Forelimb muscle (tissue), 1 donor: ENCODE measurements around the gene CLPTM1L. TPM values are rescaled to one million over a fixed set of nuclear protein-coding genes. Genes with fewer than 3 reads are reported as not detected.
"Not testable (repeated sequence)": the region's sequence is repeated elsewhere in the genome, so short reads cannot be mapped to it uniquely, and the experiment has no call there.

Source experiments
- DNase-seq: peaks from one replicate; pipeline ENCODE4 v3.0.0-alpha.2; 2013; ENCODE audit warnings: low read depth
- polyA plus RNA-seq: library from polyadenylated mRNA; unstranded; fragments of 120-200 nt; gene quantifications from one replicate; pipeline ENCODE4 v1.2.1, GENCODE V29; 2013; ENCODE audit not compliant: insufficient read length

Gene CLPTM1L
- polyA plus RNA-seq, 1 donor: 45.5 TPM

- no peak for DNase-seq
Measured at GRCh38 chr5:1362242-1363015, 17.5 kb upstream of the CLPTM1L start.

- no peak for DNase-seq
Measured at GRCh38 chr5:1360861-1361260, 16.0 kb upstream of the CLPTM1L start.

- not testable (repeated sequence) for DNase-seq
Measured at GRCh38 chr5:1360367-1360766, 15.5 kb upstream of the CLPTM1L start.

- DNase-seq: no peak
Measured at GRCh38 chr5:1359713-1360112, 14.8 kb upstream of the CLPTM1L start.

- DNase-seq: no peak
Measured at GRCh38 chr5:1359031-1359645, 14.2 kb upstream of the CLPTM1L start.

GRCh38 chr5:1358726-1359025 lies 13.8 kb upstream of the CLPTM1L start:
- no peak for DNase-seq

GRCh38 chr5:1357946-1358725 lies 13.2 kb upstream of the CLPTM1L start:
- DNase-seq: no peak

- DNase-seq: no peak
Measured at GRCh38 chr5:1356873-1357787, 12.2 kb upstream of the CLPTM1L start.

GRCh38 chr5:1354576-1354975 lies 9.7 kb upstream of the CLPTM1L start:
- DNase-seq: no peak

- DNase-seq: no peak
Measured at GRCh38 chr5:1352231-1353219, 7.6 kb upstream of the CLPTM1L start.

GRCh38 chr5:1351156-1351555 lies 6.3 kb upstream of the CLPTM1L start:
- DNase-seq: no peak

- DNase-seq: no peak
Measured at GRCh38 chr5:1349246-1349645, 4.3 kb upstream of the CLPTM1L start.

GRCh38 chr5:1348986-1349245 lies 4.0 kb upstream of the CLPTM1L start:
- no peak for DNase-seq

GRCh38 chr5:1347571-1347970 lies 2.7 kb upstream of the CLPTM1L start:
- DNase-seq: no peak

- no peak for DNase-seq
Measured at GRCh38 chr5:1346627-1347440, 1.9 kb upstream of the CLPTM1L start.

GRCh38 chr5:1345876-1346626 lies 1.2 kb upstream of the CLPTM1L start:
- no peak for DNase-seq

- DNase-seq: no peak
Measured at GRCh38 chr5:1343931-1344901, 683 bp downstream of the CLPTM1L start.

GRCh38 chr5:1343315-1343751 lies 1.6 kb downstream of the CLPTM1L start:
- no peak for DNase-seq
